Upper lobe of left lung (tissue), 6 donors: Measurements from ENCODE around the gene NPHP1. TPM values are rescaled to one million over a fixed set of nuclear protein-coding genes. Genes with fewer than 3 reads are reported as not detected.

Experiments
- ATAC-seq, 2 donors: fragments of 200-7000 bp; cut with Tn5 transposase; one replicate each; pipeline ENCODE4 v1.9.1; 2022; ENCODE audit warnings: mild to moderate bottlenecking in 2 of 2, moderate library complexity in 2 of 2; ENCODE audit not compliant: low FRiP score in 2 of 2
- DNase-seq, 2 donors: peaks; one replicate each; pipeline ENCODE4 v3.0.0-alpha.2; 2019 to 2020
- H3K27ac ChIP-seq, 4 donors: fragments of 200-600 bp; sonication (generic); one replicate each; pipeline ENCODE4 v1.5.1; 2016 to 2019
- H3K27me3 ChIP-seq, 4 donors: fragments of 200-600 bp; sonication (generic); one replicate each; pipeline ENCODE4 v1.5.1; 2017 to 2019
- H3K36me3 ChIP-seq, 4 donors: fragments of 200-600 bp; sonication (generic); one replicate each; pipeline ENCODE4 v1.5.1; 2016 to 2019
- H3K4me1 ChIP-seq, 4 donors: fragments of 200-600 bp; sonication (generic); one replicate each; pipeline ENCODE4 v1.5.1; 2018 to 2019
- H3K4me3 ChIP-seq, 4 donors: fragments of 200-600 bp; sonication (generic); one replicate each; pipeline ENCODE4 v1.5.1; 2017 to 2019; ENCODE audit warnings: mild to moderate bottlenecking in 2 of 4, moderate library complexity in 1 of 4
- H3K9me3 ChIP-seq, 4 donors: fragments of 200-600 bp; sonication (generic); one replicate each; pipeline ENCODE4 v1.5.1; 2018 to 2019
- CTCF ChIP-seq, 6 experiments: fragments of 450-650 bp in 4 of 6; fragments of 200-600 bp in 2 of 6; sonication (generic) in 2 of 6; IDR thresholded peaks; one replicate each; pipeline ENCODE4 v1.5.1; 2016 to 2019; ENCODE audit warnings: antibody characterized with exemption in 6 of 6
- EP300 ChIP-seq, 4 donors: sonication (generic); formaldehyde crosslinking; IDR thresholded peaks; one replicate each; pipeline ENCODE4 v1.5.1; 2017; ENCODE audit warnings: antibody characterized with exemption in 4 of 4, control low read depth in 2 of 4
- POLR2A ChIP-seq, 4 donors: fragments of 450-650 bp; IDR thresholded peaks; one replicate each; pipeline ENCODE4 v1.5.1; 2016 to 2017; ENCODE audit warnings: antibody characterized with exemption in 4 of 4, mild to moderate bottlenecking in 2 of 4
- POLR2AphosphoS5 ChIP-seq, 2 donors: sonication (generic); formaldehyde crosslinking; IDR thresholded peaks; one replicate each; pipeline ENCODE4 v1.5.1; 2017; ENCODE audit warnings: antibody characterized with exemption in 2 of 2
- WGBS, 2 donors: methylation state at CpG; one replicate each; pipeline ENCODE4 v1.1.5; 2017 to 2018; 5-methylcytosine and 5-hydroxymethylcytosine counted together
- total RNA-seq, 6 donors: library from RNA; depleted of rRNA in 4 of 6; stranded (reverse); fragments of >200 nt in 4 of 6; gene quantifications; one replicate each; pipeline versions ENCODE4 v1.1.0 to v1.2.1, GENCODE V29; 2016 to 2021
- donor health status: DM: no; HTN: no; CAD: no; lungs with moderate emphysema.
- donor health status: DM: no; HTN: yes; CAD: no; lungs with severe emphysema.

The NPHP1 gene
- total RNA-seq, 6 donors from 2014 or later, result 3.2 to 18.4 (median 5.4) TPM

DNA sequence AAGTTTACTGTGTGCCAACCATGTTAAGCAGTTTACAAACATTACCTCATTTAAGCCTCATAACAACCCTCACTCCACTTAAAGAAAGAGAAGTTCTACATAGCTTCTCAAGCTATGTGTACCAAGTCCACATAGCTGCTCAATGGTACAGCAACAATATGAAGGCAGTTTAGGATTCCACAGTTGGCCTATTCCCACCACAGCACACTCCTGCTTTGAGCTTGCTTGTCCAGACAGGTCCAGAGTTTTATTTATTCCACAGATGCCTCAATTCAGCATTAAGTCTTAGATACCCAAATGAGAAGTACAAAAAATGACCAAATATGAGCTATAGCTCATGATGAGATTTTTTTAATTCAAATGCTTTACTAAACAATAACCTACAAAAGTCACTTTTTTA, 24.8 kb downstream of the NPHP1 start:
- TF ChIP-seq CTCF (IDR thresholded peaks at IDR 0.05), result no peak
- no peak for TF ChIP-seq EP300 (IDR thresholded peaks at IDR 0.05)
- no peak for TF ChIP-seq POLR2A (IDR thresholded peaks at IDR 0.05)
- TF ChIP-seq POLR2AphosphoS5 (IDR thresholded peaks at IDR 0.05), result no peak
- Histone ChIP-seq H3K4me1 (no peaks in the 10 kb centered on the region), H3K9me3 (peaks cover 0 to 6% (median 2%) of the 10 kb centered on the region in 4 donors), H3K36me3 (no peaks in the 10 kb centered on the region), H3K4me3 (no peak overlapping the region), H3K27ac (no peak overlapping the region), H3K27me3 (no peaks in the 10 kb centered on the region)
- DNase-seq, result no peak
- ATAC-seq, result no peak

DNA sequence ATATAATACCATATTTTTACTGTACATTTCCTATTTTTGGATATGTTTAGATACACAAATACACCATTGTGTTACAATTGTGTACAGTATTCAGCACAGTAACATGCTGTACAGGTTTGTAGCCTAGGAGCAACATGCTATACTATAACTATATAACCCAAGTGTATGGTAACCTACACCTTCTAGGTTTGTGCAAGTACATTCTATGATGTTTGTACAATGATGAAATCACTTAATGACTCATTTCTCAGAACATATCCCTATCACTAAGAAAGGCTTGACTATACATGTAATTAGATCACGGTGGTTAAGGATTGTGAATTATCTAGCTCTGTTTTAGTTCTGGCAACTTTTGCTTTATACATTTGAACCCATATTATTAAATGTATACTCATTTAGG, 31.3 kb downstream of the NPHP1 start:
- no peak for DNase-seq
- Histone ChIP-seq H3K4me3 (no peak overlapping the region), H3K27me3 (no peaks in the 10 kb centered on the region), H3K4me1 (no peaks in the 10 kb centered on the region), H3K36me3 (no peaks in the 10 kb centered on the region), H3K9me3 (no peaks in the 10 kb centered on the region), H3K27ac (no peak overlapping the region)
- ATAC-seq, result no peak
- TF ChIP-seq POLR2AphosphoS5 (IDR thresholded peaks at IDR 0.05) (no peak), POLR2A (IDR thresholded peaks at IDR 0.05) (no peak), CTCF (IDR thresholded peaks at IDR 0.05) (no peak), EP300 (IDR thresholded peaks at IDR 0.05) (no peak)
- WGBS, 2 donors, result 62 to 72% methylated on average over 1 of the region's 1 CpG

DNA sequence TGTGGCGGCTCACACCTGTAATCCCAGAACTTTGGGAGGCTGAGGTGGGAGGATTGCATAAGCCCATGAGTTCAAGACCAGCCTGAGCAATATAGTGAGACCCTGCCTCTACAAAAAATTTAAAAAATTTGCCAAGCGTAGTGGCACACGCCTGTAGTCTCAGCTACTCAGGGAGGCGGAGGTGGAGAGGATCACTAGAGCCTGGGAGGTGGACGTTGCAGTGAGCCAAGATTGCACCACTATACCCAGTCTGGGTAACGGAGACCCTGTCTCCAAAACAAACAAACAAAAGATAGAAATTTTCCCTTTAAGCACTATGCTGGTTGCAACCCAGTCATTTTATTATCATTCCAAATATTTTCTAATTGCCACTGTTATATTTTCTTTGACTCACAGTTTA, 32.3 kb downstream of the NPHP1 start:
- ATAC-seq, result no peak
- TF ChIP-seq POLR2A (IDR thresholded peaks at IDR 0.05) (no peak), CTCF (IDR thresholded peaks at IDR 0.05) (no peak), EP300 (IDR thresholded peaks at IDR 0.05) (no peak), POLR2AphosphoS5 (IDR thresholded peaks at IDR 0.05) (no peak)
- 91 to 94% methylated on average over 6 of the region's 6 CpGs for WGBS, 2 donors

DNA sequence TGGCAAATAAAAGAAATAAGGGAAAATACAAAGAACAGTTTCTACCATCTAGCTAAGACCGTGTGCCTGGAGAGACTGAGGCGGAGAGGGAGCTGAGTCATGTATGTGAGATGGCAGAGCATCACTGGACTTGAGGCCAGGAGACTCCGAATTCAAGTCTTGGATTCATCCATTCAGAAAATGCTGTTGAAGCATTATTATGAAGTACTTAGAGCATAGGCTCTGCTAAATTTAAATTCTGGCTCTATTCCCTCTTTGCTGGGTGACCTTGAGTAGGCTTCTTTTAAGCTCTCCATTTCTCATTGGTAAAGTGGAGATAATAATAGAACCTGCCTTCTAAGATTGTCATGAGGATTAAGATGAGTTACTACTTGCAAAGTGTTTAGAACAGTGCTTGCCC, 34.7 kb downstream of the NPHP1 start:
- ATAC-seq, result no peak
- no peak for TF ChIP-seq POLR2AphosphoS5 (IDR thresholded peaks at IDR 0.05)
- no peak for TF ChIP-seq EP300 (IDR thresholded peaks at IDR 0.05)
- no peak for TF ChIP-seq CTCF (IDR thresholded peaks at IDR 0.05)
- no peak for TF ChIP-seq POLR2A (IDR thresholded peaks at IDR 0.05)

More for the DNA sequence above, 32.3 kb downstream of the NPHP1 start:
- H3K9me3 ChIP-seq, result no peaks in the 10 kb centered on the region
- no peaks in the 10 kb centered on the region for H3K27me3 ChIP-seq
- no peak overlapping the region for H3K27ac ChIP-seq
- DNase-seq, result no peak
- H3K4me1 ChIP-seq, result no peaks in the 10 kb centered on the region
- H3K4me3 ChIP-seq, result no peak overlapping the region
- H3K36me3 ChIP-seq, result no peaks in the 10 kb centered on the region

DNA sequence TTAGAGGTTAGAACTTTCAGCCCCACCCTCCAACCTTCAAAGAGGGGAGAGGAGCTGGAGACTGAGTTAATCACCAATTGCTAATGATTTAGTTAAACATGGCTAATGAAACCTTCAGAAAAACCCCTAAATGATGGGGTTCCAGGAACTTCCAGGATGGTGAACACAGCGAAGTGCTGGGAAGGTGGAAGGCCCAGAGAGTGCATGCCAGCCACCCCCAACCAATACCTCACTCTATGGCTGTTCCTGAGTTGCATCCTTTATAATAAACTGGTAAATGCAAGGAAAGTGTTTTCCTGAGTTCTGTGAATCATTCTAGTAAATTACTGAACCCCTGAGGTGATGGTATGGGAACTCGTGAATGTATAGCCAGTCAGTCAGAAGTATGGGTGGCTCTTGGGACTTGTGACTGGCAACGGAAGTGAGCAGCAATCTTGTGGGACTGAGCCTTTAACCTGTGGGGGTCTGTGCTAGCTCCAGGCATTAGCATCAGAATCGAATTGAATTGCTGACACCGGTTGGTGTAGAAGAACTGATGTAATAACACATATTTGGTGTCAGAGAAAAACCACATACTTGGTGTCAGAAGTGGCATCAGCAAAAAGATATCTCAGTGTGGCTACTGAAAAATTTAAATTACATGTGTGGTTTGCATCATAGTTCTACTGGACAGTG, 37.4 kb downstream of the NPHP1 start:
- H3K4me1 ChIP-seq, result no peaks in the 10 kb centered on the region
- H3K27ac ChIP-seq, result no peak overlapping the region
- ATAC-seq (no peak), DNase-seq (no peak)
- H3K27me3 ChIP-seq, result no peaks in the 10 kb centered on the region
- WGBS, 2 donors, result 70 to 80% methylated on average over 5 of the region's 5 CpGs
- H3K4me3 ChIP-seq, result no peak overlapping the region
- H3K36me3 ChIP-seq, result no peaks in the 10 kb centered on the region
- no peaks in the 10 kb centered on the region for H3K9me3 ChIP-seq
- TF ChIP-seq POLR2A (IDR thresholded peaks at IDR 0.05) (no peak), CTCF (IDR thresholded peaks at IDR 0.05) (no peak), POLR2AphosphoS5 (IDR thresholded peaks at IDR 0.05) (no peak), EP300 (IDR thresholded peaks at IDR 0.05) (no peak)

More for the DNA sequence above, 34.7 kb downstream of the NPHP1 start:
- Histone ChIP-seq H3K27ac (no peak overlapping the region), H3K4me3 (no peak overlapping the region), H3K9me3 (no peaks in the 10 kb centered on the region), H3K36me3 (no peaks in the 10 kb centered on the region), H3K27me3 (no peaks in the 10 kb centered on the region), H3K4me1 (no peaks in the 10 kb centered on the region)
- 94% methylated on average over 3 of the region's 3 CpGs for WGBS, 2 donors
- DNase-seq, result no peak
